SU-DHL-6 (cell line): ENCODE results near the gene MAP1LC3B2.

Experiments used
- H2AFZ ChIP-seq: fragments of 200-600 bp; sonication (generic); 2 replicates; pipeline ENCODE4 v1.6.1; 2014; ENCODE audit warnings: low read depth, mild to moderate bottlenecking, moderate library complexity, mixed read lengths, antibody characterized with exemption, low read length; ENCODE audit not compliant: severe bottlenecking
- H3F3A ChIP-seq: fragments of 200-600 bp; shearing (Covaris generic); 2 replicates; pipeline ENCODE4 v1.6.0; 2016; ENCODE audit warnings: antibody characterized with exemption, mild to moderate bottlenecking; ENCODE audit not compliant: insufficient read depth
- H3K27ac ChIP-seq: fragments of 200-600 bp; sonication (generic); 2 replicates; pipeline ENCODE4 v1.5.1; 2016; ENCODE audit warnings: low read depth, mild to moderate bottlenecking, low read length, moderate library complexity, mixed read lengths
- H3K27me3 ChIP-seq: fragments of 200-600 bp; sonication (generic), shearing (Covaris generic); 2 replicates; pipeline ENCODE4 v1.6.0; 2014; ENCODE audit warnings: mild to moderate bottlenecking, low read length
- H3K36me3 ChIP-seq: fragments of 200-600 bp; sonication (generic); 2 replicates; pipeline ENCODE4 v1.6.1; 2014; ENCODE audit warnings: mild to moderate bottlenecking, low read length, mixed read lengths
- H3K4me2 ChIP-seq: fragments of 300-600, 200-600 bp; shearing (Covaris generic), sonication (generic); 2 replicates; pipeline ENCODE4 v1.6.0; 2014; ENCODE audit warnings: low read length, low read depth, mild to moderate bottlenecking; ENCODE audit not compliant: poor library complexity, severe bottlenecking
- H3K4me3 ChIP-seq: fragments of 200-600 bp; sonication (generic); 2 replicates; pipeline ENCODE4 v1.5.1; 2014; ENCODE audit warnings: antibody characterized with exemption, low read length, mild to moderate bottlenecking, mixed read lengths; ENCODE audit not compliant: insufficient read depth, poor library complexity, severe bottlenecking
- H3K79me2 ChIP-seq: fragments of 200-600 bp; sonication (generic); 2 replicates; pipeline ENCODE4 v1.6.1; 2014; ENCODE audit warnings: mild to moderate bottlenecking, low read length, moderate library complexity; ENCODE audit not compliant: insufficient read depth
- H3K9ac ChIP-seq: fragments of 200-600 bp; sonication (generic); 2 replicates; pipeline ENCODE4 v1.7.0; 2014; ENCODE audit warnings: mild to moderate bottlenecking, low read length
- H3K9me2 ChIP-seq: fragments of 200-600 bp; sonication (generic); replicated peaks from 2 replicates; pipeline ENCODE4 v1.6.1; 2014; ENCODE audit warnings: low read length; ENCODE audit not compliant: insufficient read depth
- H3K9me3 ChIP-seq: fragments of 200-600 bp; sonication (generic); 2 replicates; pipeline ENCODE4 v1.6.1; 2014; ENCODE audit warnings: low read length, mixed read lengths; ENCODE audit not compliant: insufficient read depth
- H4K20me1 ChIP-seq: fragments of 200-600 bp; sonication (generic); 2 replicates; pipeline ENCODE4 v1.6.1; 2014; ENCODE audit warnings: low read depth, mild to moderate bottlenecking, antibody characterized with exemption, low read length, moderate library complexity, mixed read lengths
- CTCF ChIP-seq: fragments of 200-600 bp; sonication (generic); IDR thresholded peaks from one replicate; pipeline ENCODE4 v1.5.1; 2017; ENCODE audit warnings: antibody characterized with exemption, mild to moderate bottlenecking, low read length, moderate library complexity; ENCODE audit not compliant: insufficient read depth, poor library complexity, severe bottlenecking
- EZH2phosphoT487 ChIP-seq: fragments of 200-600 bp; sonication (generic), shearing (Covaris generic); conservative IDR thresholded peaks from 2 replicates; pipeline ENCODE4 v1.6.1; 2018; ENCODE audit warnings: mild to moderate bottlenecking, antibody characterized with exemption, low read length, moderate library complexity, mixed read lengths

The MAP1LC3B2 gene

GRCh38 chr12:116582610-116583009 lies 23.4 kb downstream of the MAP1LC3B2 start:
- H4K20me1 ChIP-seq = no peaks in the 10 kb centered on the region
- TF ChIP-seq CTCF (no peak), EZH2phosphoT487 (no peak)
- no peak overlapping the region for H3K9ac ChIP-seq
- H3F3A ChIP-seq = no peaks in the 10 kb centered on the region
- H3K9me3 ChIP-seq = no peaks in the 10 kb centered on the region
- no peak overlapping the region for H3K27ac ChIP-seq
- no peak overlapping the region for H3K4me2 ChIP-seq
- no peaks in the 10 kb centered on the region for H3K79me2 ChIP-seq
- H3K27me3 ChIP-seq = no peaks in the 10 kb centered on the region
- H3K4me3 ChIP-seq = no peak overlapping the region
- H3K9me2 ChIP-seq = no peaks in the 10 kb centered on the region
- H2AFZ ChIP-seq = no peak overlapping the region
- H3K36me3 ChIP-seq = no peaks in the 10 kb centered on the region

- no peaks in the 10 kb centered on the region for H3K36me3 ChIP-seq
- H3K9me2 ChIP-seq = no peaks in the 10 kb centered on the region
- H3K9me3 ChIP-seq = no peaks in the 10 kb centered on the region
- H3K4me3 ChIP-seq = no peak overlapping the region
- H3K79me2 ChIP-seq = no peaks in the 10 kb centered on the region
- H4K20me1 ChIP-seq = no peaks in the 10 kb centered on the region
- H3K4me2 ChIP-seq = no peak overlapping the region
- no peak overlapping the region for H2AFZ ChIP-seq
- no peak overlapping the region for H3K27ac ChIP-seq
- TF ChIP-seq EZH2phosphoT487 (no peak), CTCF (no peak)
- H3F3A ChIP-seq = no peaks in the 10 kb centered on the region
- no peak overlapping the region for H3K9ac ChIP-seq
- no peaks in the 10 kb centered on the region for H3K27me3 ChIP-seq
Measured at GRCh38 chr12:116583129-116583694, 24.0 kb downstream of the MAP1LC3B2 start.

GRCh38 chr12:116587270-116587669 lies 28.1 kb downstream of the MAP1LC3B2 start:
- Histone ChIP-seq H4K20me1 (no peaks in the 10 kb centered on the region), H2AFZ (no peak overlapping the region), H3K27me3 (no peaks in the 10 kb centered on the region), H3K4me3 (no peak overlapping the region), H3K36me3 (no peaks in the 10 kb centered on the region), H3K79me2 (no peaks in the 10 kb centered on the region), H3K4me2 (no peak overlapping the region), H3K9ac (no peak overlapping the region), H3K9me2 (no peaks in the 10 kb centered on the region), H3F3A (no peaks in the 10 kb centered on the region), H3K9me3 (no peaks in the 10 kb centered on the region), H3K27ac (no peak overlapping the region)
- no peak for TF ChIP-seq EZH2phosphoT487
- TF ChIP-seq CTCF = no peak
